H9 (cell line): ENCODE data around the gene LMF2. TPM values are rescaled to one million over a fixed set of nuclear protein-coding genes. Genes with fewer than 3 reads are reported as not detected.
A peak's percentile ranks its signal among the peaks of the same experiment; 100 is the strongest.

Experiments used
- DNase-seq: peaks from one replicate; pipeline ENCODE4 v3.0.0-alpha.2; 2017
- H2AFZ ChIP-seq: one replicate; pipeline ENCODE4 v1.6.1; 2013; ENCODE audit warnings: mild to moderate bottlenecking, low read length, control low read depth, moderate library complexity
- H2AK5ac ChIP-seq: 2 replicates; pipeline ENCODE4 v1.6.1; 2013; ENCODE audit warnings: low read length, control low read depth, mixed read lengths; ENCODE audit not compliant: insufficient read length
- H2BK120ac ChIP-seq: one replicate; pipeline ENCODE4 v1.6.1; 2013; ENCODE audit warnings: low read depth, mild to moderate bottlenecking, low read length, control low read depth, inconsistent platforms; ENCODE audit not compliant: poor library complexity, severe bottlenecking
- H2BK12ac ChIP-seq: 2 replicates; pipeline ENCODE4 v1.6.1; 2013; ENCODE audit warnings: low read length, control low read depth, mixed read lengths, low read depth; ENCODE audit not compliant: insufficient read length
- H2BK15ac ChIP-seq: 2 replicates; pipeline ENCODE4 v1.6.1; 2013; ENCODE audit warnings: low read depth, low read length, control low read depth
- H2BK20ac ChIP-seq: one replicate; pipeline ENCODE4 v1.6.1; 2013; ENCODE audit warnings: low read depth, mild to moderate bottlenecking, low read length, control low read depth, inconsistent platforms; ENCODE audit not compliant: poor library complexity, severe bottlenecking
- H2BK5ac ChIP-seq: 2 replicates; pipeline ENCODE4 v1.6.1; 2013; ENCODE audit warnings: low read length, control low read depth, mixed read lengths; ENCODE audit not compliant: insufficient read length
- H3K14ac ChIP-seq: 2 replicates; pipeline ENCODE4 v1.6.1; 2013; ENCODE audit warnings: low read length, control low read depth; ENCODE audit not compliant: insufficient read depth
- H3K18ac ChIP-seq: 2 replicates; pipeline ENCODE4 v1.6.1; 2013; ENCODE audit warnings: low read depth, mild to moderate bottlenecking, mixed read lengths, low read length, control low read depth; ENCODE audit not compliant: insufficient read length
- H3K23ac ChIP-seq: 2 replicates; pipeline ENCODE4 v1.6.1; 2013; ENCODE audit warnings: low read length, control low read depth, mixed read lengths, low read depth; ENCODE audit not compliant: insufficient read length
- H3K23me2 ChIP-seq: 2 replicates; pipeline ENCODE4 v1.6.1; 2013; ENCODE audit warnings: low read depth, mild to moderate bottlenecking, mixed read lengths, low read length, control low read depth; ENCODE audit not compliant: insufficient read length, poor library complexity, severe bottlenecking
- H3K27ac ChIP-seq: 2 replicates; pipeline ENCODE4 v1.5.1; 2013; ENCODE audit warnings: low read length, control low read depth, mixed read lengths, low read depth; ENCODE audit not compliant: insufficient read length
- H3K27me3 ChIP-seq: 2 replicates; pipeline ENCODE4 v1.6.1; 2013; ENCODE audit warnings: low read length, control low read depth, inconsistent platforms; ENCODE audit not compliant: insufficient read depth
- H3K4ac ChIP-seq: 2 replicates; pipeline ENCODE4 v1.6.1; 2013; ENCODE audit warnings: low read depth, mild to moderate bottlenecking, control low read depth, inconsistent platforms, low read length, moderate library complexity
- H3K4me1 ChIP-seq: 2 replicates; pipeline ENCODE4 v1.6.1; 2013; ENCODE audit warnings: low read length, control low read depth, inconsistent platforms; ENCODE audit not compliant: insufficient read depth
- H3K4me2 ChIP-seq: 2 replicates; pipeline ENCODE4 v1.6.1; 2013; ENCODE audit warnings: low read length, control low read depth, mixed read lengths; ENCODE audit not compliant: insufficient read length, insufficient read depth
- H3K56ac ChIP-seq: 2 replicates; pipeline ENCODE4 v1.6.1; 2013; ENCODE audit warnings: low read depth, mild to moderate bottlenecking, mixed read lengths, low read length, control low read depth; ENCODE audit not compliant: insufficient read length
- H3K79me1 ChIP-seq: 2 replicates; pipeline ENCODE4 v1.6.1; 2013; ENCODE audit warnings: low read depth, mild to moderate bottlenecking, moderate library complexity, low read length, control low read depth, inconsistent platforms; ENCODE audit not compliant: insufficient read depth, poor library complexity, severe bottlenecking
- H3K79me2 ChIP-seq: 2 replicates; pipeline ENCODE4 v1.6.1; 2013; ENCODE audit warnings: low read length, control low read depth, inconsistent platforms; ENCODE audit not compliant: insufficient read depth
- H3K9ac ChIP-seq: 2 replicates; pipeline ENCODE4 v1.6.1; 2013; ENCODE audit warnings: low read length, control low read depth, mixed read lengths; ENCODE audit not compliant: insufficient read length; ENCODE audit errors: extremely low read depth
- H3K9me3 ChIP-seq: one replicate; pipeline ENCODE4 v1.6.1; 2013; ENCODE audit warnings: low read depth, low read length, inconsistent platforms; ENCODE audit not compliant: control insufficient read depth
- H3T11ph ChIP-seq: one replicate; pipeline ENCODE4 v1.6.1; 2013; ENCODE audit warnings: mild to moderate bottlenecking, low read length, control low read depth, inconsistent platforms
- H4K20me1 ChIP-seq: one replicate; pipeline ENCODE4 v1.6.1; 2013; ENCODE audit not compliant: control insufficient read depth, insufficient read length, insufficient read depth
- H4K5ac ChIP-seq: 2 replicates; pipeline ENCODE4 v1.6.1; 2013; ENCODE audit warnings: low read depth, mild to moderate bottlenecking, mixed read lengths, low read length, control low read depth; ENCODE audit not compliant: insufficient read length
- H4K8ac ChIP-seq: replicated peaks from 2 replicates; pipeline ENCODE4 v1.6.1; 2013; ENCODE audit warnings: low read length, control low read depth, mixed read lengths, low read depth; ENCODE audit not compliant: insufficient read length
- H4K91ac ChIP-seq: 2 replicates; pipeline ENCODE4 v1.6.1; 2013; ENCODE audit warnings: low read depth, mild to moderate bottlenecking, moderate library complexity, mixed read lengths, low read length, control low read depth; ENCODE audit not compliant: insufficient read length
- H3K27ac Mint-ChIP-seq, 3 experiments: 2 replicates in 2 of 3; 3 replicates in 1 of 3; pipeline ENCODE4 v1.8.0; 2020 to 2021; ENCODE audit warnings: mixed read lengths in 3 of 3, mild to moderate bottlenecking in 1 of 3, moderate library complexity in 1 of 3
- H3K27me3 Mint-ChIP-seq: 2 replicates; pipeline ENCODE4 v1.8.0; 2021; ENCODE audit warnings: low read depth, mild to moderate bottlenecking, moderate library complexity, mixed read lengths
- H3K36me3 Mint-ChIP-seq, 3 experiments: 2 replicates in 2 of 3; 3 replicates in 1 of 3; pipeline ENCODE4 v1.8.0; 2020 to 2021; ENCODE audit warnings: low read depth in 3 of 3, mixed read lengths in 3 of 3; ENCODE audit not compliant: insufficient read depth in 1 of 3
- H3K4me1 Mint-ChIP-seq, 2 experiments: 2 replicates each; pipeline ENCODE4 v1.8.0; 2020; ENCODE audit warnings: mixed read lengths in 2 of 2
- H3K4me3 Mint-ChIP-seq, 2 experiments: 2 replicates in 1 of 2; 3 replicates in 1 of 2; pipeline ENCODE4 v1.8.0; 2020 to 2021; ENCODE audit warnings: mild to moderate bottlenecking in 2 of 2, mixed read lengths in 2 of 2, moderate library complexity in 1 of 2
- H3K9me3 Mint-ChIP-seq, 2 experiments: 2 replicates in 1 of 2; 3 replicates in 1 of 2; pipeline ENCODE4 v1.8.0; 2020; ENCODE audit warnings: mild to moderate bottlenecking in 2 of 2, mixed read lengths in 2 of 2, moderate library complexity in 1 of 2
- WGBS: extraction: QIAGEN DNeasy Blood & Tissue Kit; methylation state at CpG from one replicate; pipeline ENCODE4 v1.1.7; 2013; ENCODE audit warnings: missing lambda C conversion rate, low lambda C conversion rate, mixed read lengths; ENCODE audit not compliant: insufficient read length; ENCODE audit errors: extremely low coverage; 5-methylcytosine and 5-hydroxymethylcytosine counted together
- total RNA-seq: library from RNA; stranded (reverse); gene quantifications from 2 replicates; pipeline ENCODE4 v1.2.1, GENCODE V29; 2021
- TF ChIP-seq, protein P1 (sequence below): fragments of 200-600 bp; sonication (generic); conservative IDR thresholded peaks from 3 replicates; pipeline ENCODE4 v1.8.0; 2021; ENCODE audit warnings: antibody characterized with exemption, mild to moderate bottlenecking

Gene LMF2
- total RNA-seq, 1 experiment from 2014 or later, result 43.6 TPM

DNA sequence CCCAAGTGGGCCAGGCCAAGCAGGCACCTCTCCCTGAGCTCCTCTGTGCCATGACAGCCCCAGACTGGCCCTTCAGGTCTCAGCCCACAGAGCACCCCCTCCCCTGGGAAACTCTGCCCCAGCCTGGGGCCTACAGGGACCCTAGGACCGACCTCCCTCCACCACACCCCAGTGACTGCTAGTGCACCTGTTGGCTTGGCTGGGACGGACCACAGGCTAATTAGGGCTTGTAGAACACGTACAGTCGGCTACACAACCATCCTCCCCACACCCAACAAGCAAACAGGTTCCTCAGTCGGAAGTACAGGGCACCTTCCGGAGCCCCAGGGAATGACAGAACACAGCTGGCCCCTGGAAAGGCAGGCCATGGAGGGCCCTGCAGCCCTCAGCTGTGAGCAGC, 37.0 kb downstream of the LMF2 start:
- Histone ChIP-seq H3T11ph (no peak overlapping the region), H3K56ac (no peak overlapping the region), H3K23ac (no peak overlapping the region), H3K18ac (no peak overlapping the region), H4K20me1 (peaks cover 4% of the 10 kb centered on the region), H3K14ac (no peak overlapping the region), H3K9ac (no peak overlapping the region), H3K4me1 (no peaks in the 10 kb centered on the region; the same call in 1 of the 2 replicates), H4K8ac (no peak overlapping the region), H4K5ac (no peak overlapping the region), H4K91ac (no peak overlapping the region), H2BK20ac (no peak overlapping the region), H3K23me2 (peaks cover 11% of the 10 kb centered on the region), H2AFZ (no peak overlapping the region), H2BK5ac (no peak overlapping the region), H3K9me3 (no peaks in the 10 kb centered on the region), H3K27ac (no peak overlapping the region), H2BK12ac (no peak overlapping the region), H2AK5ac (no peak overlapping the region), H3K79me2 (peaks cover 16% of the 10 kb centered on the region; the same call in 1 of the 2 replicates), H3K4me2 (no peak overlapping the region), H3K79me1 (peaks cover 19% of the 10 kb centered on the region), H2BK120ac (no peak overlapping the region), H3K27me3 (no peaks in the 10 kb centered on the region), H3K4ac (no peak overlapping the region), H2BK15ac (no peak overlapping the region)
- TF ChIP-seq, protein P1, sequence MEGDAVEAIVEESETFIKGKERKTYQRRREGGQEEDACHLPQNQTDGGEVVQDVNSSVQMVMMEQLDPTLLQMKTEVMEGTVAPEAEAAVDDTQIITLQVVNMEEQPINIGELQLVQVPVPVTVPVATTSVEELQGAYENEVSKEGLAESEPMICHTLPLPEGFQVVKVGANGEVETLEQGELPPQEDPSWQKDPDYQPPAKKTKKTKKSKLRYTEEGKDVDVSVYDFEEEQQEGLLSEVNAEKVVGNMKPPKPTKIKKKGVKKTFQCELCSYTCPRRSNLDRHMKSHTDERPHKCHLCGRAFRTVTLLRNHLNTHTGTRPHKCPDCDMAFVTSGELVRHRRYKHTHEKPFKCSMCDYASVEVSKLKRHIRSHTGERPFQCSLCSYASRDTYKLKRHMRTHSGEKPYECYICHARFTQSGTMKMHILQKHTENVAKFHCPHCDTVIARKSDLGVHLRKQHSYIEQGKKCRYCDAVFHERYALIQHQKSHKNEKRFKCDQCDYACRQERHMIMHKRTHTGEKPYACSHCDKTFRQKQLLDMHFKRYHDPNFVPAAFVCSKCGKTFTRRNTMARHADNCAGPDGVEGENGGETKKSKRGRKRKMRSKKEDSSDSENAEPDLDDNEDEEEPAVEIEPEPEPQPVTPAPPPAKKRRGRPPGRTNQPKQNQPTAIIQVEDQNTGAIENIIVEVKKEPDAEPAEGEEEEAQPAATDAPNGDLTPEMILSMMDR, result no peak
- Mint-ChIP-seq H3K27ac (peak overlapping the region in 2 of 3 experiments; percentile 25 to 68; a peak in 2 of 7 replicates), H3K9me3 (no peaks in the 10 kb centered on the region), H3K4me1 (peaks cover 28 to 30% of the 10 kb centered on the region in 2 experiments), H3K27me3 (no peaks in the 10 kb centered on the region; the same call in 1 of the 2 replicates), H3K36me3 (peaks cover 14 to 26% (median 15%) of the 10 kb centered on the region in 3 experiments), H3K4me3 (peak overlapping the region in 1 of 2 experiments; percentile 14; a peak in 1 of 5 replicates)
- no CpG with 5 or more reads among the region's 6 CpGs for WGBS
- DNase-seq, result no peak
